H1 (cell line): ENCODE results near the gene CCDC192. TPM values are rescaled to one million over a fixed set of nuclear protein-coding genes. Genes with fewer than 3 reads are reported as not detected.

Source experiments
- CTCF ChIA-PET: fragments of 300-600 bp; sonication (Branson Sonifier 250); formaldehyde crosslinking; loops from one replicate; lab custom pipeline; 2021; ENCODE audit not compliant: partially characterized antibody; lab: Charles Lee
- POLR2A ChIA-PET: fragments of 300-600 bp; sonication (Branson Sonifier 250); formaldehyde crosslinking; loops from one replicate; lab custom pipeline; 2021; ENCODE audit warnings: inconsistent platforms; ENCODE audit not compliant: partially characterized antibody; lab: Charles Lee
- DNase-seq, 2 experiments: peaks; one replicate each; pipeline versions ENCODE4 v3.0.0 to v3.0.0-alpha.2; 2010 to 2022; ENCODE audit warnings: low spot score in 2 of 2, low read depth in 1 of 2, mixed read lengths in 1 of 2
- FAIRE-seq: peaks from 2 replicates; lab custom pipeline; 2011; peaks lifted over from hg19 to GRCh38; lab: Jason Lieb, UNC
- H2AFZ ChIP-seq: 2 replicates; pipeline ENCODE4 v1.8.1; 2012; ENCODE audit warnings: low read length, inconsistent platforms
- H2AK5ac ChIP-seq: 2 replicates; pipeline ENCODE4 v1.6.1; 2013; ENCODE audit warnings: low read depth, low read length
- H2BK120ac ChIP-seq: replicated peaks from 2 replicates; pipeline ENCODE3; 2013; ENCODE audit warnings: low read depth, low read length, inconsistent platforms
- H2BK12ac ChIP-seq: 2 replicates; pipeline ENCODE4 v1.6.1; 2013; ENCODE audit warnings: low read depth, low read length
- H2BK15ac ChIP-seq: 2 replicates; pipeline ENCODE4 v1.6.1; 2013; ENCODE audit warnings: low read length
- H2BK20ac ChIP-seq: 2 replicates; pipeline ENCODE4 v1.6.1; 2013; ENCODE audit warnings: low read length
- H2BK5ac ChIP-seq: 2 replicates; pipeline ENCODE4 v1.6.1; 2013; ENCODE audit warnings: low read depth, low read length
- H3K14ac ChIP-seq: 2 replicates; pipeline ENCODE4 v1.6.1; 2013; ENCODE audit warnings: inconsistent platforms; ENCODE audit not compliant: insufficient read length
- H3K18ac ChIP-seq: 2 replicates; pipeline ENCODE4 v1.6.1; 2013; ENCODE audit warnings: low read length; ENCODE audit errors: extremely low read depth
- H3K23ac ChIP-seq: 2 replicates; pipeline ENCODE4 v1.6.1; 2013; ENCODE audit warnings: inconsistent platforms; ENCODE audit not compliant: insufficient read length
- H3K23me2 ChIP-seq: 2 replicates; pipeline ENCODE4 v1.6.1; 2013; ENCODE audit warnings: low read depth, low read length
- H3K27ac ChIP-seq: 2 replicates; pipeline ENCODE4 v1.6.1; 2011; ENCODE audit warnings: low read depth, low read length, inconsistent platforms
- H3K27me3 ChIP-seq, 4 experiments: replicated peaks in 1 of 4; 1 replicate in 1 of 4; 2 replicates in 3 of 4; pipeline versions ENCODE4 v1.6.1 to v1.8.1; 2011 to 2013; ENCODE audit warnings: low read length in 3 of 4, mild to moderate bottlenecking in 3 of 4, inconsistent platforms in 2 of 4, mixed read lengths in 2 of 4, moderate library complexity in 1 of 4; ENCODE audit not compliant: control insufficient read depth in 3 of 4, insufficient read depth in 3 of 4; ENCODE audit errors: extremely low read depth in 1 of 4
- H3K36me3 ChIP-seq, 4 experiments: 2 replicates each; pipeline versions ENCODE4 v1.6.1 to v1.8.1; 2011 to 2013; ENCODE audit warnings: mild to moderate bottlenecking in 4 of 4, low read length in 3 of 4, moderate library complexity in 2 of 4, control low read depth in 1 of 4, inconsistent platforms in 1 of 4; ENCODE audit not compliant: insufficient read depth in 4 of 4, control insufficient read depth in 2 of 4
- H3K4ac ChIP-seq: replicated peaks from 2 replicates; pipeline ENCODE3; 2013; ENCODE audit warnings: low read length, low read depth, mixed read lengths, inconsistent platforms; ENCODE audit not compliant: insufficient read length
- H3K4me1 ChIP-seq, 4 experiments: replicated peaks in 1 of 4; 1 replicate in 1 of 4; 2 replicates in 3 of 4; pipeline versions ENCODE4 v1.6.1 to v1.8.1; 2011 to 2013; ENCODE audit warnings: low read length in 3 of 4, inconsistent platforms in 2 of 4, mixed read lengths in 1 of 4; ENCODE audit not compliant: insufficient read depth in 4 of 4, control insufficient read depth in 3 of 4
- H3K4me2 ChIP-seq, 2 experiments: 2 replicates each; pipeline versions ENCODE4 v1.6.1 to v1.8.1; 2011 to 2013; ENCODE audit warnings: low read depth in 2 of 2, low read length in 2 of 2, control low read depth in 1 of 2, inconsistent platforms in 1 of 2, mild to moderate bottlenecking in 1 of 2; ENCODE audit not compliant: insufficient read depth in 1 of 2
- H3K4me3 ChIP-seq, 4 experiments: fragments of 200-600, 300-600 bp in 1 of 4; sonication (generic), shearing (Covaris generic), sonication (Bioruptor Twin) in 1 of 4; 2 replicates each; pipeline versions ENCODE4 v1.5.1 to v1.8.1; 2011 to 2016; ENCODE audit warnings: low read length in 4 of 4, low read depth in 3 of 4, control low read depth in 2 of 4, inconsistent platforms in 2 of 4, mild to moderate bottlenecking in 2 of 4, mixed read lengths in 1 of 4, moderate library complexity in 1 of 4; ENCODE audit not compliant: insufficient read depth in 2 of 4; ENCODE audit errors: extremely low read depth in 1 of 4
- H3K56ac ChIP-seq: replicated peaks from 2 replicates; pipeline ENCODE3; 2013; ENCODE audit warnings: low read depth, mild to moderate bottlenecking, mixed read lengths, low read length, inconsistent platforms; ENCODE audit not compliant: insufficient read length
- H3K79me1 ChIP-seq: 2 replicates; pipeline ENCODE4 v1.6.1; 2013; ENCODE audit warnings: low read depth, low read length, control low read depth
- H3K79me2 ChIP-seq, 2 experiments: 2 replicates each; pipeline versions ENCODE4 v1.6.1 to v1.8.1; 2012 to 2013; ENCODE audit warnings: low read length in 2 of 2, mild to moderate bottlenecking in 2 of 2, inconsistent platforms in 1 of 2; ENCODE audit not compliant: insufficient read depth in 2 of 2, control insufficient read depth in 1 of 2
- H3K9ac ChIP-seq, 4 experiments: replicated peaks in 1 of 4; 1 replicate in 1 of 4; 2 replicates in 3 of 4; pipeline versions ENCODE4 v1.6.1 to v1.8.1; 2011 to 2013; ENCODE audit warnings: low read depth in 3 of 4, low read length in 3 of 4, control low read depth in 2 of 4, mild to moderate bottlenecking in 2 of 4, moderate library complexity in 2 of 4, inconsistent platforms in 1 of 4; ENCODE audit errors: extremely low read depth in 1 of 4
- H3K9me3 ChIP-seq, 2 experiments: 2 replicates each; pipeline versions ENCODE4 v1.6.1 to v1.8.1; 2012 to 2013; ENCODE audit warnings: mild to moderate bottlenecking in 2 of 2, moderate library complexity in 2 of 2, control low read depth in 1 of 2, inconsistent platforms in 1 of 2, low read depth in 1 of 2, low read length in 1 of 2, mixed read lengths in 1 of 2; ENCODE audit not compliant: insufficient read depth in 2 of 2
- H4K20me1 ChIP-seq, 2 experiments: replicated peaks in 1 of 2; 2 replicates each; pipeline versions ENCODE3 to v1.8.1; 2011 to 2013; ENCODE audit warnings: inconsistent platforms in 2 of 2, low read length in 2 of 2, mild to moderate bottlenecking in 1 of 2; ENCODE audit not compliant: insufficient read depth in 2 of 2, control insufficient read depth in 1 of 2
- H4K5ac ChIP-seq: 2 replicates; pipeline ENCODE4 v1.6.1; 2013; ENCODE audit warnings: low read length, low read depth, mixed read lengths, inconsistent platforms; ENCODE audit not compliant: insufficient read length
- H4K8ac ChIP-seq: 2 replicates; pipeline ENCODE4 v1.8.0; 2013; ENCODE audit warnings: mild to moderate bottlenecking, moderate library complexity, low read length, inconsistent platforms; ENCODE audit not compliant: insufficient read depth; ENCODE audit errors: extremely low read depth
- H4K91ac ChIP-seq: replicated peaks from 2 replicates; pipeline ENCODE3; 2013; ENCODE audit warnings: low read length, mixed read lengths, inconsistent platforms; ENCODE audit not compliant: insufficient read length
- BRCA1 ChIP-seq: IDR thresholded peaks from 2 replicates; pipeline ENCODE4 v1.6.1; 2012; ENCODE audit warnings: low read depth, low read length, improper control_type of control experiment
- JUN ChIP-seq: IDR thresholded peaks from 2 replicates; pipeline ENCODE4 v1.6.1; 2011; ENCODE audit warnings: low read depth, mild to moderate bottlenecking, improper control_type of control experiment, low read length
- WGBS, 2 experiments: shearing (Covaris generic) in 1 of 2; methylation state at CpG; one replicate each; pipeline versions ENCODE4 v1.1.6 to v1.1.7; 2013 to 2015; ENCODE audit warnings: low lambda C conversion rate in 2 of 2, mixed read lengths in 2 of 2, inconsistent platforms in 1 of 2, low coverage in 1 of 2, missing lambda C conversion rate in 1 of 2; ENCODE audit not compliant: insufficient replicate concordance in 2 of 2, insufficient coverage in 1 of 2, insufficient read length in 1 of 2; ENCODE audit errors: extremely low coverage in 1 of 2, missing lambda C conversion rate in 1 of 2; 5-methylcytosine and 5-hydroxymethylcytosine counted together
- polyA plus RNA-seq, 7 experiments: library from polyadenylated mRNA; depleted of rRNA in 3 of 7; stranded (reverse) in 5 of 7; unstranded in 2 of 7; fragments of >200 nt in 5 of 7; fragments of 200-250 nt in 2 of 7; gene quantifications; 1 replicate in 5 of 7; 2 replicates in 1 of 7; 4 replicates in 1 of 7; pipeline versions ENCODE4 v1.2.1 to v1.2.3, GENCODE V29; 2011 to 2013; ENCODE audit warnings: missing spikeins in 2 of 7, mixed read lengths in 2 of 7
- total RNA-seq: library from RNA; stranded (reverse); fragmentation: NEBNext Ultra II Directional; extraction: Animal tissue kit (Norgen Biotek cat#: 25700); gene quantifications from 2 replicates; pipeline ENCODE4 v1.2.1, GENCODE V29; 2021

The CCDC192 gene
- total and polyA plus RNA-seq, 2 of the 8 experiments (the other 6 are each of a cell fraction or from before 2014, with no cell fraction given): 0.61 TPM; not detected in 1

DNA sequence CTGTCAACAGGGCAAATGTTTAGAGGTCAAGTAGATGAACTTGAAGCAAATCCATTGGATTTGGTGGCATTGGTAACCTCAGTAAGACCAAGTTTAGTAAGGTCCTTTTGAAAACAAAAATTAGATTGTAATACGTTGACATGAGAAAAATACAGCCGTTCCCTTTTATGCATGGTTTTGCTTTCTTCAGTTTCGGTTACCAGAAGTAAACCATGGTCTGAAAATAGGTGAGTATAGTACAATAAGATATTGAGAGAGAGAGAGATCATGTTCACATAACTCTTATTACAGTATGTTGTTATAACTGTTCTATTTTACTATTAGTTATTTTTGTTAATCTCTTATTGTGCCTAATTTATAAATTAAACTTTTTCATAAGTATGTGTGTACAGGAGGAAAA is 223.8 kb downstream of the CCDC192 start:
- Histone ChIP-seq H4K5ac (no peak overlapping the region), H2BK120ac (no peak overlapping the region), H3K79me1 (no peaks in the 10 kb centered on the region), H3K36me3 (no peaks in the 10 kb centered on the region), H2BK12ac (no peak overlapping the region), H3K27ac (no peak overlapping the region), H3K9me3 (no peaks in the 10 kb centered on the region), H2AK5ac (no peak overlapping the region), H3K14ac (no peak overlapping the region), H3K79me2 (no peaks in the 10 kb centered on the region), H3K23me2 (no peaks in the 10 kb centered on the region), H3K27me3 (peaks cover 0 to 10% (median 9%) of the 10 kb centered on the region in 4 experiments; a peak in 3 of 7 replicates), H3K4me2 (no peak overlapping the region), H4K91ac (no peak overlapping the region), H3K56ac (no peak overlapping the region), H3K9ac (no peak overlapping the region), H2AFZ (no peak overlapping the region), H2BK20ac (no peak overlapping the region), H2BK15ac (no peak overlapping the region), H3K4ac (no peak overlapping the region), H3K18ac (no peak overlapping the region), H2BK5ac (no peak overlapping the region), H4K20me1 (no peaks in the 10 kb centered on the region), H3K4me3 (no peak overlapping the region), H3K4me1 (no peaks in the 10 kb centered on the region), H3K23ac (no peak overlapping the region), H4K8ac (no peak overlapping the region)
- DNase-seq (no peak), FAIRE-seq (no peak)
- TF ChIP-seq JUN: no peak
- TF ChIP-seq BRCA1: no peak
- CTCF ChIA-PET: interaction anchor here (0.7 to 2.3 kb wide), 4 partner anchors 12 to 20 kb away, joined by 3 to 10 read pairs (median 4); no protein-coding TSS in a partner anchor
- 92% methylated on average over 3 of the region's 3 CpGs; no CpG with 5 or more reads in 1 of the 2 experiments for WGBS, 2 experiments
- POLR2A ChIA-PET: no interaction called here
